ENCODE measurements around the gene CHRND. TPM values are rescaled to one million over a fixed set of nuclear protein-coding genes. Genes with fewer than 3 reads are reported as not detected.
A peak's percentile ranks its signal among the peaks of the same experiment; 100 is the strongest.

CHRND gene
- total and polyA plus RNA-seq, 2 of the 13 experiments (the other 11 are each of a cell fraction or from before 2014, with no cell fraction given), result 0.18 TPM; not detected in 1

GRCh38 chr2:232574674-232575403 lies 48.9 kb downstream of the CHRND start (continued):
- no peak for TF ChIP-seq AKNA (CRISPR knock-in tag; IDR thresholded peaks at IDR 0.05; ENCODE audit: borderline replicate concordance)
- no peak; the same call in 1 of the 2 replicates for TF ChIP-seq PRDM10 (CRISPR knock-in tag; IDR thresholded peaks at IDR 0.05; ENCODE audit: low read depth)
- TF ChIP-seq ZNF609 (CRISPR knock-in tag; IDR thresholded peaks at IDR 0.05; ENCODE audit: borderline replicate concordance), result no peak
- no peak for TF ChIP-seq ZNF549 (CRISPR knock-in tag; IDR thresholded peaks at IDR 0.05)
- no peak for TF ChIP-seq ATF5 (CRISPR knock-in tag; IDR thresholded peaks at IDR 0.05; ENCODE audit: low read depth)
- no peak for TF ChIP-seq ARNT (IDR thresholded peaks at IDR 0.05)
- TF ChIP-seq SNRNP70 (IDR thresholded peaks at IDR 0.05; ENCODE audit: low read depth, low read length), result no peak
- no peak for TF ChIP-seq FOSL2 (CRISPR knock-in tag; IDR thresholded peaks at IDR 0.05)
- TF ChIP-seq PHF21A (CRISPR knock-in tag; IDR thresholded peaks at IDR 0.05), result peak; percentile 74; the same call in 1 of the 2 replicates
- TF ChIP-seq ZNF34 (CRISPR knock-in tag; IDR thresholded peaks at IDR 0.05; ENCODE audit: borderline replicate concordance), result no peak
- 0 out of 2 replicates have a peak, but pooled peaks have one; percentile 31 for TF ChIP-seq RARA (CRISPR knock-in tag; IDR thresholded peaks at IDR 0.05)
- no peak for TF ChIP-seq FOXA1 (IDR thresholded peaks at IDR 0.05)
- no peak for TF ChIP-seq FOXA1 (CRISPR knock-in tag; IDR thresholded peaks at IDR 0.05)
- TF ChIP-seq ZNF136 (CRISPR knock-in tag; IDR thresholded peaks at IDR 0.05; ENCODE audit: low read depth), result 0 out of 2 replicates have a peak, but pooled peaks have one; percentile 23
- no peak for TF ChIP-seq ZNF468 (CRISPR knock-in tag; IDR thresholded peaks at IDR 0.05)
